Measurements from ENCODE around the gene KRT84. TPM values are rescaled to one million over a fixed set of nuclear protein-coding genes. Genes with fewer than 3 reads are reported as not detected.

KRT84 gene
- total RNA-seq, 1 experiment from 2014 or later, result not detected

DNA sequence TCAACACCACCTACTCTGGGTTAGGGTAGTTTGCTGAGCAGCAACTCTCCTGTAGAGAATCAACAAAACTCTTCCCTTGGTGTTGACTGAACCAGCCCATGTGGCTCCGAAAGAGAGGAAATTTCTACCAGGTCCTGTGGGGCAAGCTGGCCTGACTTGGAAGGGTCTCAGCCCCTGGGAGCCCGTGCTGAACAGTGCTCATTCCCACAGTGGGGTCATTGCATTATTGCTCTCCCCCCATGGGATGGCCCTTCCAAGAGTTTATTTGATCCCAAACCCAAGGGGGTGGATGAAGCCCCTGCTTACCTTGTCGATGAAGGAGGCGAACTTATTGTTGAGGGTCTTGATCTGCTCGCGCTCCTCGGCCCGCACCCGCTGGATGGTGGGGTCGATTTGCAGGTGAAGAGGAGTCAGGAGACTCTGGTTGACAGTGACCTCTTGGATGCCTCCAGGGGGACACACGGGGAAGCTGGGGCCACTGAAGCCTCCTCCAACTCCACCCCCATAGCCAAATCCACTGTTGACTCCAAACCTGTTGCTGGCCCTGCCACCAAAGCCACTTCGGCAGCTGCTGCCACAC is 48.1 kb upstream of the KRT84 start:
- no peak overlapping the region for H3K27ac Mint-ChIP-seq
- H3K36me3 Mint-ChIP-seq, result no peaks in the 10 kb centered on the region
- H3K4me3 Mint-ChIP-seq, result no peak overlapping the region
- peaks cover 8% of the 10 kb centered on the region for H3K4me1 Mint-ChIP-seq
- ATAC-seq (no peak), DNase-seq (ENCODE audit: low spot score) (no peak)
- TF ChIP-seq, protein P1, sequence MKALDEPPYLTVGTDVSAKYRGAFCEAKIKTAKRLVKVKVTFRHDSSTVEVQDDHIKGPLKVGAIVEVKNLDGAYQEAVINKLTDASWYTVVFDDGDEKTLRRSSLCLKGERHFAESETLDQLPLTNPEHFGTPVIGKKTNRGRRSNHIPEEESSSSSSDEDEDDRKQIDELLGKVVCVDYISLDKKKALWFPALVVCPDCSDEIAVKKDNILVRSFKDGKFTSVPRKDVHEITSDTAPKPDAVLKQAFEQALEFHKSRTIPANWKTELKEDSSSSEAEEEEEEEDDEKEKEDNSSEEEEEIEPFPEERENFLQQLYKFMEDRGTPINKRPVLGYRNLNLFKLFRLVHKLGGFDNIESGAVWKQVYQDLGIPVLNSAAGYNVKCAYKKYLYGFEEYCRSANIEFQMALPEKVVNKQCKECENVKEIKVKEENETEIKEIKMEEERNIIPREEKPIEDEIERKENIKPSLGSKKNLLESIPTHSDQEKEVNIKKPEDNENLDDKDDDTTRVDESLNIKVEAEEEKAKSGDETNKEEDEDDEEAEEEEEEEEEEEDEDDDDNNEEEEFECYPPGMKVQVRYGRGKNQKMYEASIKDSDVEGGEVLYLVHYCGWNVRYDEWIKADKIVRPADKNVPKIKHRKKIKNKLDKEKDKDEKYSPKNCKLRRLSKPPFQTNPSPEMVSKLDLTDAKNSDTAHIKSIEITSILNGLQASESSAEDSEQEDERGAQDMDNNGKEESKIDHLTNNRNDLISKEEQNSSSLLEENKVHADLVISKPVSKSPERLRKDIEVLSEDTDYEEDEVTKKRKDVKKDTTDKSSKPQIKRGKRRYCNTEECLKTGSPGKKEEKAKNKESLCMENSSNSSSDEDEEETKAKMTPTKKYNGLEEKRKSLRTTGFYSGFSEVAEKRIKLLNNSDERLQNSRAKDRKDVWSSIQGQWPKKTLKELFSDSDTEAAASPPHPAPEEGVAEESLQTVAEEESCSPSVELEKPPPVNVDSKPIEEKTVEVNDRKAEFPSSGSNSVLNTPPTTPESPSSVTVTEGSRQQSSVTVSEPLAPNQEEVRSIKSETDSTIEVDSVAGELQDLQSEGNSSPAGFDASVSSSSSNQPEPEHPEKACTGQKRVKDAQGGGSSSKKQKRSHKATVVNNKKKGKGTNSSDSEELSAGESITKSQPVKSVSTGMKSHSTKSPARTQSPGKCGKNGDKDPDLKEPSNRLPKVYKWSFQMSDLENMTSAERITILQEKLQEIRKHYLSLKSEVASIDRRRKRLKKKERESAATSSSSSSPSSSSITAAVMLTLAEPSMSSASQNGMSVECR (CRISPR knock-in tag; IDR thresholded peaks at IDR 0.05; ENCODE audit: borderline replicate concordance), result no peak
- no peak for TF ChIP-seq FOXP1 (CRISPR knock-in tag; IDR thresholded peaks at IDR 0.05; ENCODE audit: borderline replicate concordance)
- no peak for TF ChIP-seq TEAD4 (CRISPR knock-in tag; IDR thresholded peaks at IDR 0.05)
- TF ChIP-seq ZNF138 (CRISPR knock-in tag; conservative IDR thresholded peaks at IDR 0.05), result no peak
- no peak for TF ChIP-seq ZNF121 (CRISPR knock-in tag; IDR thresholded peaks at IDR 0.05)
- no peak for TF ChIP-seq ZNF263 (CRISPR knock-in tag; IDR thresholded peaks at IDR 0.05; ENCODE audit: low read depth)
- no peak for TF ChIP-seq EMX1 (CRISPR knock-in tag; IDR thresholded peaks at IDR 0.05)
- TF ChIP-seq MYBL2 (CRISPR knock-in tag; IDR thresholded peaks at IDR 0.05), result no peak
- no peak for TF ChIP-seq E2F1 (CRISPR knock-in tag; IDR thresholded peaks at IDR 0.05)
- TF ChIP-seq, protein P2, sequence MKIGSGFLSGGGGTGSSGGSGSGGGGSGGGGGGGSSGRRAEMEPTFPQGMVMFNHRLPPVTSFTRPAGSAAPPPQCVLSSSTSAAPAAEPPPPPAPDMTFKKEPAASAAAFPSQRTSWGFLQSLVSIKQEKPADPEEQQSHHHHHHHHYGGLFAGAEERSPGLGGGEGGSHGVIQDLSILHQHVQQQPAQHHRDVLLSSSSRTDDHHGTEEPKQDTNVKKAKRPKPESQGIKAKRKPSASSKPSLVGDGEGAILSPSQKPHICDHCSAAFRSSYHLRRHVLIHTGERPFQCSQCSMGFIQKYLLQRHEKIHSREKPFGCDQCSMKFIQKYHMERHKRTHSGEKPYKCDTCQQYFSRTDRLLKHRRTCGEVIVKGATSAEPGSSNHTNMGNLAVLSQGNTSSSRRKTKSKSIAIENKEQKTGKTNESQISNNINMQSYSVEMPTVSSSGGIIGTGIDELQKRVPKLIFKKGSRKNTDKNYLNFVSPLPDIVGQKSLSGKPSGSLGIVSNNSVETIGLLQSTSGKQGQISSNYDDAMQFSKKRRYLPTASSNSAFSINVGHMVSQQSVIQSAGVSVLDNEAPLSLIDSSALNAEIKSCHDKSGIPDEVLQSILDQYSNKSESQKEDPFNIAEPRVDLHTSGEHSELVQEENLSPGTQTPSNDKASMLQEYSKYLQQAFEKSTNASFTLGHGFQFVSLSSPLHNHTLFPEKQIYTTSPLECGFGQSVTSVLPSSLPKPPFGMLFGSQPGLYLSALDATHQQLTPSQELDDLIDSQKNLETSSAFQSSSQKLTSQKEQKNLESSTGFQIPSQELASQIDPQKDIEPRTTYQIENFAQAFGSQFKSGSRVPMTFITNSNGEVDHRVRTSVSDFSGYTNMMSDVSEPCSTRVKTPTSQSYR (CRISPR knock-in tag; IDR thresholded peaks at IDR 0.05), result no peak
- no peak for TF ChIP-seq HMGXB4 (CRISPR knock-in tag; IDR thresholded peaks at IDR 0.05)
- no peak for TF ChIP-seq TEAD1 (CRISPR knock-in tag; IDR thresholded peaks at IDR 0.05)
- H3K9me3 Mint-ChIP-seq, result peaks cover 5% of the 10 kb centered on the region
- CTCF ChIA-PET, result interaction anchor here (1.7 to 2.3 kb wide), 2 partner anchors 9 to 38 kb away, joined by 4 to 8 read pairs; no protein-coding TSS in a partner anchor
- H3K27me3 Mint-ChIP-seq (ENCODE audit: low read depth), result no peaks in the 10 kb centered on the region
- POLR2A ChIA-PET, result no interaction called here

DNA sequence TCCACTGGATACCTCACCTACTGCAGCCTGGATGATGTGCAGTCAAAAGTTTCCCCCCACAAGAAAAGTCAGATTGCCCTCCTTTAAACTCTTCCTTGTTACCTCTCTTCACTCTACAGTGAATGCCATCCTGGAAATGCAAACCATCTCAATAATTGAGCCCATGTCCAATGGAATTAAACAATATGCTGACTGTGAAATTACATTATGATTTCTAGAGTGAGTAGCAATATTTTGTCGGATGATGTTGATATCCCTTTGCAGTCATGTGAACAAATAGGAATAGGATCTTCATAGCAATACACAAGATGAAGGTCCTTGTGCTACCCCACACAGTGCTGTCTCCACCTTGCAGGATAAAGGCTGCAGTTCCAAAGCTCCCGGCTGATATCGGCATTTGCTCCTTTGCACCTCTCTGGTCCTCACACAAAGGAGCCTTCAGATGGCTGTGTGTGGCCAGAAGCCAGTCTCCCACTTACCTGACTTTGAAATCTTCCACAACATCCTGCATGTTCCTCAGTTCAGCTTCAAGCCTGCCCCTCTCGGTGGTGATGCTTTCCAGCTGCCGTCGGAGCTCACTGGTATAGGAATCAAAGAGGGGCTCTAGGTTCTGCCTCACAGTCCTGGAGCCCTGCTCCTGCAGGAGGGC is 47.2 kb upstream of the KRT84 start:
- ATAC-seq (no peak), DNase-seq (ENCODE audit: low spot score) (no peak)
- POLR2A ChIA-PET, result no interaction called here
- no peak for TF ChIP-seq ZSCAN18 (CRISPR knock-in tag; IDR thresholded peaks at IDR 0.05)
- TF ChIP-seq ZNF425 (CRISPR knock-in tag; conservative IDR thresholded peaks at IDR 0.05), result no peak
- no peak for TF ChIP-seq EMX1 (CRISPR knock-in tag; IDR thresholded peaks at IDR 0.05)
- no peak for TF ChIP-seq ZBTB43 (CRISPR knock-in tag; IDR thresholded peaks at IDR 0.05)
- TF ChIP-seq ZNF219 (CRISPR knock-in tag; IDR thresholded peaks at IDR 0.05; ENCODE audit: borderline replicate concordance), result no peak
- TF ChIP-seq, protein P3, sequence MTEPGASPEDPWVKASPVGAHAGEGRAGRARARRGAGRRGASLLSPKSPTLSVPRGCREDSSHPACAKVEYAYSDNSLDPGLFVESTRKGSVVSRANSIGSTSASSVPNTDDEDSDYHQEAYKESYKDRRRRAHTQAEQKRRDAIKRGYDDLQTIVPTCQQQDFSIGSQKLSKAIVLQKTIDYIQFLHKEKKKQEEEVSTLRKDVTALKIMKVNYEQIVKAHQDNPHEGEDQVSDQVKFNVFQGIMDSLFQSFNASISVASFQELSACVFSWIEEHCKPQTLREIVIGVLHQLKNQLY (CRISPR knock-in tag; IDR thresholded peaks at IDR 0.05), result no peak
- Mint-ChIP-seq H3K27me3 (ENCODE audit: low read depth) (no peaks in the 10 kb centered on the region), H3K36me3 (no peaks in the 10 kb centered on the region), H3K4me1 (peaks cover 8% of the 10 kb centered on the region), H3K4me3 (no peak overlapping the region), H3K9me3 (peaks cover 7% of the 10 kb centered on the region), H3K27ac (no peak overlapping the region)
- CTCF ChIA-PET, result interaction anchor here (1.0 to 2.3 kb wide), 3 partner anchors 10 to 37 kb away, joined by 3 to 8 read pairs (median 4); no protein-coding TSS in a partner anchor

Measured in WTC11 (cell line).